HEK293 (cell line): ENCODE measurements around the gene C2orf81.

Experiments
- CTCF ChIA-PET: fragments of 350-600 bp; formaldehyde crosslinking; extraction: SDS; loops from one replicate; lab custom pipeline; 2021; ENCODE audit warnings: antibody characterized with exemption; lab: Yijun Ruan, JAX
- POLR2A ChIA-PET: fragments of 300-600 bp; formaldehyde crosslinking; extraction: SDS; loops from one replicate; lab custom pipeline; 2020; ENCODE audit warnings: antibody characterized with exemption, inconsistent platforms; lab: Yijun Ruan, JAX
- H3K27ac ChIP-seq: fragments of 200-500 bp; sonication (Bioruptor generic); 2 replicates; pipeline ENCODE4 v1.5.1; 2014; ENCODE audit warnings: low read depth, low read length, control low read depth, inconsistent platforms; ENCODE audit errors: extremely low read depth
- H3K36me3 ChIP-seq, 2 experiments: fragments of 200-500 bp in 1 of 2; sonication (Bioruptor generic) in 1 of 2; 1 replicate in 1 of 2; 2 replicates in 1 of 2; pipeline ENCODE4 v1.5.1; 2014 to 2017; ENCODE audit warnings: inconsistent platforms in 2 of 2, low read length in 2 of 2; ENCODE audit not compliant: control insufficient read depth in 2 of 2, insufficient read depth in 1 of 2
- H3K4me1 ChIP-seq: fragments of 200-500 bp; sonication (Bioruptor generic); 2 replicates; pipeline ENCODE4 v1.5.1; 2014; ENCODE audit warnings: mild to moderate bottlenecking, low read length, inconsistent platforms; ENCODE audit not compliant: control insufficient read depth, insufficient read depth
- H3K4me3 ChIP-seq: 2 replicates; pipeline ENCODE4 v1.5.1; 2011; ENCODE audit warnings: low read depth, mild to moderate bottlenecking, control low read depth, low read length, moderate library complexity
- H3K9me3 ChIP-seq: fragments of 200-500 bp; sonication (Bioruptor generic); 2 replicates; pipeline ENCODE4 v1.5.1; 2014; ENCODE audit warnings: low read depth, low read length, inconsistent platforms; ENCODE audit not compliant: control insufficient read depth, insufficient read depth
- BCL11B ChIP-seq: fragments of 450-650 bp; formaldehyde crosslinking; IDR thresholded peaks from 2 replicates; pipeline ENCODE4 v1.5.1; 2016; ENCODE audit warnings: low read depth, missing biosample characterization, missing genetic modification characterization
- EGR2 ChIP-seq: fragments of 450-650 bp; formaldehyde crosslinking; IDR thresholded peaks from 2 replicates; pipeline ENCODE4 v1.5.1; 2016; ENCODE audit warnings: low read depth, missing biosample characterization, missing genetic modification characterization
- KLF17 ChIP-seq: fragments of 450-650 bp; formaldehyde crosslinking; IDR thresholded peaks from 2 replicates; pipeline ENCODE4 v1.5.1; 2016; ENCODE audit warnings: missing biosample characterization, missing genetic modification characterization
- KLF9 ChIP-seq: fragments of 450-650 bp; formaldehyde crosslinking; IDR thresholded peaks from 2 replicates; pipeline ENCODE4 v1.5.1; 2016; ENCODE audit warnings: missing biosample characterization, missing genetic modification characterization, low read depth
- OSR2 ChIP-seq: fragments of 450-650 bp; formaldehyde crosslinking; IDR thresholded peaks from 2 replicates; pipeline ENCODE4 v1.5.1; 2016; ENCODE audit warnings: missing biosample characterization, missing genetic modification characterization
- SCRT1 ChIP-seq: fragments of 450-650 bp; formaldehyde crosslinking; IDR thresholded peaks from 2 replicates; pipeline ENCODE4 v1.5.1; 2016; ENCODE audit warnings: missing biosample characterization, missing genetic modification characterization, borderline replicate concordance
- SP2 ChIP-seq: fragments of 450-650 bp; formaldehyde crosslinking; IDR thresholded peaks from 2 replicates; pipeline ENCODE4 v1.5.1; 2016; ENCODE audit warnings: missing biosample characterization, missing genetic modification characterization
- TSHZ1 ChIP-seq: fragments of 450-650 bp; formaldehyde crosslinking; IDR thresholded peaks from 2 replicates; pipeline ENCODE4 v1.5.1; 2016; ENCODE audit warnings: missing biosample characterization, missing genetic modification characterization, borderline replicate concordance
- ZBTB1 ChIP-seq: fragments of 450-650 bp; formaldehyde crosslinking; IDR thresholded peaks from 2 replicates; pipeline ENCODE4 v1.5.1; 2016; ENCODE audit warnings: missing biosample characterization, missing genetic modification characterization
- ZBTB8A ChIP-seq: fragments of 450-650 bp; formaldehyde crosslinking; IDR thresholded peaks from 2 replicates; pipeline ENCODE4 v1.5.1; 2016; ENCODE audit warnings: missing biosample characterization, missing genetic modification characterization
- ZEB2 ChIP-seq: fragments of 450-650 bp; formaldehyde crosslinking; IDR thresholded peaks from 2 replicates; pipeline ENCODE4 v1.5.1; 2016; ENCODE audit warnings: missing biosample characterization, missing genetic modification characterization
- ZFP41 ChIP-seq: fragments of 450-650 bp; formaldehyde crosslinking; IDR thresholded peaks from 2 replicates; pipeline ENCODE4 v1.5.1; 2016; ENCODE audit warnings: missing biosample characterization, missing genetic modification characterization, borderline replicate concordance
- ZNF132 ChIP-seq: fragments of 450-650 bp; formaldehyde crosslinking; IDR thresholded peaks from 2 replicates; pipeline ENCODE4 v1.5.1; 2017; ENCODE audit warnings: missing biosample characterization, missing genetic modification characterization, borderline replicate concordance
- ZNF133 ChIP-seq: fragments of 450-650 bp; formaldehyde crosslinking; IDR thresholded peaks from 2 replicates; pipeline ENCODE4 v1.5.1; 2016; ENCODE audit warnings: missing biosample characterization, missing genetic modification characterization
- ZNF2 ChIP-seq: fragments of 450-650 bp; formaldehyde crosslinking; IDR thresholded peaks from 2 replicates; pipeline ENCODE4 v1.5.1; 2016; ENCODE audit warnings: missing biosample characterization, missing genetic modification characterization
- ZNF366 ChIP-seq: fragments of 450-650 bp; formaldehyde crosslinking; conservative IDR thresholded peaks from 2 replicates; pipeline ENCODE4 v1.5.1; 2016; ENCODE audit warnings: missing biosample characterization, missing genetic modification characterization
- ZNF560 ChIP-seq: fragments of 450-650 bp; formaldehyde crosslinking; IDR thresholded peaks from 2 replicates; pipeline ENCODE4 v1.5.1; 2017; ENCODE audit warnings: missing biosample characterization, missing genetic modification characterization, borderline replicate concordance
- ZNF596 ChIP-seq: fragments of 450-650 bp; IDR thresholded peaks from 2 replicates; pipeline ENCODE4 v1.5.0; 2018; ENCODE audit warnings: missing biosample characterization, mild to moderate bottlenecking, missing genetic modification characterization, moderate library complexity
- ZNF639 ChIP-seq: fragments of 450-650 bp; formaldehyde crosslinking; IDR thresholded peaks from 2 replicates; pipeline ENCODE4 v1.5.1; 2016; ENCODE audit warnings: missing biosample characterization, missing genetic modification characterization
- ZNF664 ChIP-seq: fragments of 450-650 bp; formaldehyde crosslinking; IDR thresholded peaks from 2 replicates; pipeline ENCODE4 v1.5.1; 2016; ENCODE audit warnings: missing biosample characterization, missing genetic modification characterization
- ZNF830 ChIP-seq: fragments of 450-650 bp; IDR thresholded peaks from 2 replicates; pipeline ENCODE4 v1.5.0; 2018; ENCODE audit warnings: missing biosample characterization, missing genetic modification characterization, low read depth, mild to moderate bottlenecking, moderate library complexity

C2orf81 gene

GRCh38 chr2:74414881-74415761 is 6.3 kb downstream of the C2orf81 start (continued):
- TF ChIP-seq ZNF596 (tag by site-specific recombination) (no peak), OSR2 (no peak), ZNF2 (tag by site-specific recombination) (no peak), ZNF366 (tag by site-specific recombination) (no peak), ZNF132 (no peak), ZEB2 (tag by site-specific recombination) (no peak), ZNF133 (no peak)

- H3K4me3 ChIP-seq = no peak overlapping the region
- TF ChIP-seq SP2 (tag by site-specific recombination) = no peak
- no peak for TF ChIP-seq ZFP41 (tag by site-specific recombination)
- TF ChIP-seq ZNF560 (tag by site-specific recombination) = no peak
- no peak for TF ChIP-seq ZNF664 (tag by site-specific recombination)
- no peak for TF ChIP-seq ZNF639 (tag by site-specific recombination)
- no peak for TF ChIP-seq KLF9 (tag by site-specific recombination)
- no peak for TF ChIP-seq EGR2 (tag by site-specific recombination)
- TF ChIP-seq BCL11B (tag by site-specific recombination) = no peak
- TF ChIP-seq TSHZ1 (tag by site-specific recombination) = no peak
- no peak for TF ChIP-seq SCRT1
- TF ChIP-seq ZNF830 (tag by site-specific recombination) = no peak
- no peak for TF ChIP-seq ZBTB8A
- no peak for TF ChIP-seq KLF17 (tag by site-specific recombination)
- no peak for TF ChIP-seq ZBTB1 (tag by site-specific recombination)
- no peaks in the 10 kb centered on the region for H3K36me3 ChIP-seq
- POLR2A ChIA-PET = no interaction called here
- no peak overlapping the region for H3K27ac ChIP-seq
- H3K4me1 ChIP-seq = no peaks in the 10 kb centered on the region
- CTCF ChIA-PET = no interaction called here
- no peaks in the 10 kb centered on the region for H3K9me3 ChIP-seq
Observed at GRCh38 chr2:74414441-74414840, 7.0 kb downstream of the C2orf81 start.
